Upper lobe of left lung (tissue), 4 donors: Measurements from ENCODE around the gene RIBC2.

Experiments used
- CTCF ChIP-seq, 6 experiments: fragments of 450-650 bp in 4 of 6; fragments of 200-600 bp in 2 of 6; sonication (generic) in 2 of 6; IDR thresholded peaks; one replicate each; pipeline ENCODE4 v1.5.1; 2016 to 2019; ENCODE audit warnings: antibody characterized with exemption in 6 of 6
- POLR2AphosphoS5 ChIP-seq, 2 donors: sonication (generic); formaldehyde crosslinking; IDR thresholded peaks; one replicate each; pipeline ENCODE4 v1.5.1; 2017; ENCODE audit warnings: antibody characterized with exemption in 2 of 2

GRCh38 chr22:45402466-45402985 lies 11.0 kb upstream of the RIBC2 start:
- TF ChIP-seq CTCF (IDR thresholded peaks at IDR 0.05) (no peak), POLR2AphosphoS5 (IDR thresholded peaks at IDR 0.05) (no peak)
